KMS-11 (cell line): Measurements from ENCODE around the gene ZNF385C.
"Not testable (repeated sequence)": the region's sequence is repeated elsewhere in the genome, so short reads cannot be mapped to it uniquely, and the experiment has no call there.

Source experiments
- H2AFZ ChIP-seq: fragments of 200-600 bp; sonication (generic); 2 replicates; pipeline ENCODE4 v1.6.1; 2016; ENCODE audit warnings: antibody characterized with exemption, mixed run types, low read depth
- H3K27ac ChIP-seq: fragments of 200-600 bp; sonication (generic); 2 replicates; pipeline ENCODE4 v1.6.1; 2016; ENCODE audit warnings: mild to moderate bottlenecking, mixed run types
- H3K27me3 ChIP-seq: fragments of 200-600 bp; sonication (generic); 2 replicates; pipeline ENCODE4 v1.6.1; 2017; ENCODE audit warnings: mild to moderate bottlenecking, low read depth, mixed run types, moderate library complexity; ENCODE audit not compliant: insufficient read depth
- H3K36me3 ChIP-seq: fragments of 200-600 bp; sonication (generic); 2 replicates; pipeline ENCODE4 v1.6.1; 2017; ENCODE audit warnings: mild to moderate bottlenecking, mixed run types; ENCODE audit not compliant: insufficient read depth
- H3K4me1 ChIP-seq: fragments of 200-600 bp; sonication (generic); 2 replicates; pipeline ENCODE4 v1.6.1; 2016; ENCODE audit warnings: mild to moderate bottlenecking, low read depth, mixed run types; ENCODE audit not compliant: poor library complexity, severe bottlenecking
- H3K4me2 ChIP-seq: fragments of 200-600 bp; sonication (generic); 2 replicates; pipeline ENCODE4 v1.7.0; 2016; ENCODE audit warnings: mild to moderate bottlenecking, mixed run types
- H3K4me3 ChIP-seq: fragments of 200-600 bp; sonication (generic); IDR thresholded peaks from 2 replicates; pipeline ENCODE4 v1.6.1; 2017; ENCODE audit warnings: low read depth, low read length, mixed read lengths; ENCODE audit not compliant: insufficient read depth
- H3K79me2 ChIP-seq: fragments of 200-600 bp; sonication (generic); 2 replicates; pipeline ENCODE4 v1.6.1; 2016; ENCODE audit warnings: low read depth, mixed run types; ENCODE audit not compliant: insufficient read depth
- H3K9ac ChIP-seq: fragments of 200-600 bp; sonication (generic); 2 replicates; pipeline ENCODE4 v1.6.1; 2016; ENCODE audit warnings: mild to moderate bottlenecking, mixed run types
- H4K20me1 ChIP-seq: fragments of 200-600 bp; sonication (generic); 2 replicates; pipeline ENCODE4 v1.6.1; 2016; ENCODE audit warnings: mild to moderate bottlenecking, mixed run types; ENCODE audit not compliant: insufficient read depth
- TF ChIP-seq, protein P1 (sequence below): fragments of 200-600 bp; sonication (generic); conservative IDR thresholded peaks from 2 replicates; pipeline ENCODE4 v1.6.1; 2017; ENCODE audit warnings: low read depth, mild to moderate bottlenecking, antibody characterized with exemption, low read length, moderate library complexity, mixed read lengths

ZNF385C gene

GRCh38 chr17:42016411-42016831 is 81.9 kb downstream of the ZNF385C start:
- Histone ChIP-seq H3K9ac (peak overlapping the region; percentile 87), H2AFZ (peak overlapping the region; percentile 75; the same call in 1 of the 2 replicates), H3K27ac (peak overlapping the region; percentile 68), H3K79me2 (peaks cover 72% of the 10 kb centered on the region), H3K4me3 (no peak overlapping the region), H4K20me1 (peaks cover 4% of the 10 kb centered on the region; the same call in 1 of the 2 replicates), H3K4me1 (peaks cover 47% of the 10 kb centered on the region), H3K36me3 (no peaks in the 10 kb centered on the region), H3K4me2 (peak overlapping the region; percentile 89), H3K27me3 (no peaks in the 10 kb centered on the region)
- TF ChIP-seq, protein P1, sequence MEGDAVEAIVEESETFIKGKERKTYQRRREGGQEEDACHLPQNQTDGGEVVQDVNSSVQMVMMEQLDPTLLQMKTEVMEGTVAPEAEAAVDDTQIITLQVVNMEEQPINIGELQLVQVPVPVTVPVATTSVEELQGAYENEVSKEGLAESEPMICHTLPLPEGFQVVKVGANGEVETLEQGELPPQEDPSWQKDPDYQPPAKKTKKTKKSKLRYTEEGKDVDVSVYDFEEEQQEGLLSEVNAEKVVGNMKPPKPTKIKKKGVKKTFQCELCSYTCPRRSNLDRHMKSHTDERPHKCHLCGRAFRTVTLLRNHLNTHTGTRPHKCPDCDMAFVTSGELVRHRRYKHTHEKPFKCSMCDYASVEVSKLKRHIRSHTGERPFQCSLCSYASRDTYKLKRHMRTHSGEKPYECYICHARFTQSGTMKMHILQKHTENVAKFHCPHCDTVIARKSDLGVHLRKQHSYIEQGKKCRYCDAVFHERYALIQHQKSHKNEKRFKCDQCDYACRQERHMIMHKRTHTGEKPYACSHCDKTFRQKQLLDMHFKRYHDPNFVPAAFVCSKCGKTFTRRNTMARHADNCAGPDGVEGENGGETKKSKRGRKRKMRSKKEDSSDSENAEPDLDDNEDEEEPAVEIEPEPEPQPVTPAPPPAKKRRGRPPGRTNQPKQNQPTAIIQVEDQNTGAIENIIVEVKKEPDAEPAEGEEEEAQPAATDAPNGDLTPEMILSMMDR, result no peak

DNA sequence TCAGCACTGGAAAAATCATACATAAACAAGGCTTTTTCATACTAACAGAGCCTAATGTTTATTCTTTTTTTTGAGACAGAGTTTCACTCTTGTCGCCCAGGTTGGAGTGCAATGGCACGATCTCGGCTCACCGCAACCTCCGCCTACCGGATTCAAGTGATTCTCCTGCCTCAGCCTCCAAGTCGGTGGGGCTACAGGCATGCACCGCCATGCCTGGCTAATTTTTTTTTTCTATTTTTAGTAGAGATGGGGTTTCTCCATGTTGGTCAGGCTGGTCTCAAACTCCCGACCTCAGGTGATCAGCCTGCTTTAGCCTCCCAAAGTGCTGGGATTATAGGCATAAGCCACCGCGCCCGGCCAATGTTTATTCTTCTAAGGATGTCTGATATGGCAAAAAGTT is 84.5 kb downstream of the ZNF385C start:
- not testable (repeated sequence) for H2AFZ ChIP-seq, H3K27ac ChIP-seq, H3K4me2 ChIP-seq, H3K9ac ChIP-seq, H3K4me3 ChIP-seq, H3K27me3 ChIP-seq, H3K36me3 ChIP-seq
- H4K20me1 ChIP-seq, result peaks cover 19% of the 10 kb centered on the region; the same call in 1 of the 2 replicates
- peaks cover 33% of the 10 kb centered on the region for H3K4me1 ChIP-seq
- peaks cover 84% of the 10 kb centered on the region for H3K79me2 ChIP-seq

DNA sequence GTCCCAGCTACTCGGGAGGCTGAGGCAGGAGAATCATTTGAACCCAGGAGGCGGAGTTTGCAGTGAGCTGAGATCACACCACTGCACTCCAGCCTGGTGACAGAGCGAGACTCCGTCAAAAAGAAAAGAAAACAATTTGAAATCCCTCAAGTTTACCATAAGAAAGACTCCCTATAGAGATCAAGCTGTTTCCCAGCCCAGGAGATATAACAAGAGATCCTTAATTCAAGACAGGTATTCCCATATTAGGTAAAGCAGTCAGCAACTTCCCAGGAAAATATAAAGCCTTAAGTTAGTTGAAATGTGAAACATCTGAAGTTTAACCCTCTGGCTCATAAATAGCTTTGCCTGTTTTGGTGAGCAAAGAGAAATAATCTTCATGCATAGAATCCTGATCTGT is 85.9 kb downstream of the ZNF385C start:
- peaks cover 26% of the 10 kb centered on the region for H3K4me1 ChIP-seq
- H3K36me3 ChIP-seq, H3K9ac ChIP-seq, H3K27ac ChIP-seq, H2AFZ ChIP-seq, H3K4me2 ChIP-seq, H3K4me3 ChIP-seq, H3K27me3 ChIP-seq: not testable (repeated sequence)
- peaks cover 19% of the 10 kb centered on the region; the same call in 1 of the 2 replicates for H4K20me1 ChIP-seq
- peaks cover 96% of the 10 kb centered on the region for H3K79me2 ChIP-seq

DNA sequence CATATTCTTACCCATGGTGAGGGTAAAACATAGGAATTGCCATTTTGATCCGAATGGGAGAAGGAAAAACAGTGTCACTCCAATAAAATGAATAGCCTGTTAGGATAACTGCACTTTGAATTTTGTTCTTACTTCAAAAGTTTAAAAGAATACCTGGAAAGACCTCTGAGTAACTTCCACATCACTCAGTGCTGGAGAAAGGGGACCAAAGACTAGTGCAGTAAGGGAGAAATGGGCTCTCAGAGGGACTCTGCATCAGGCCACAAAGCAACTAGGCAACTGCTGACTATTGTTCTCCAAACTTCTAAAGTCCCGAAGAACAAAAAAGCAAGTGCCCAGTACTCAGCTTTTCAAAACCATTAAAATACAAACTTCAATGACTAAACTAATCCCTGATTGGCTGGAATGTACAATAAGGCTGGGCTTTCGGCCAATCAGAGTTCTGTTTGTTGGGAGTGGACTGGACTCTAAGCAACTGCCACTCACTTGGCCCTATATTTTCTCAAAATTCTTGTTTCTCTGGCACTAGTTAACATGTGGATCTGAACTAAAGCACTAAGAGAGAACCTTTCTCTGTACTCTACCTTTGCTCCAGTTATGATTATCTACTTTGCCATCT is 87.3 kb downstream of the ZNF385C start:
- Histone ChIP-seq H3K36me3 (no peaks in the 10 kb centered on the region; the same call in 1 of the 2 replicates), H3K4me2 (no peak overlapping the region), H3K9ac (no peak overlapping the region), H3K4me3 (no peak overlapping the region), H4K20me1 (peaks cover 19% of the 10 kb centered on the region; the same call in 1 of the 2 replicates), H3K4me1 (peaks cover 23% of the 10 kb centered on the region), H3K27me3 (no peaks in the 10 kb centered on the region), H3K27ac (no peak overlapping the region), H3K79me2 (peaks cover 96% of the 10 kb centered on the region), H2AFZ (no peak overlapping the region)
- TF ChIP-seq, protein P1, result no peak

GRCh38 chr17:42010266-42010680 is 88.0 kb downstream of the ZNF385C start:
- not testable (repeated sequence) for H3K4me3 ChIP-seq, H3K27me3 ChIP-seq, H3K4me2 ChIP-seq, H3K9ac ChIP-seq, H2AFZ ChIP-seq, H3K27ac ChIP-seq, H3K36me3 ChIP-seq
- peaks cover 96% of the 10 kb centered on the region for H3K79me2 ChIP-seq
- peaks cover 16% of the 10 kb centered on the region for H3K4me1 ChIP-seq
- H4K20me1 ChIP-seq, result peaks cover 19% of the 10 kb centered on the region; the same call in 1 of the 2 replicates

DNA sequence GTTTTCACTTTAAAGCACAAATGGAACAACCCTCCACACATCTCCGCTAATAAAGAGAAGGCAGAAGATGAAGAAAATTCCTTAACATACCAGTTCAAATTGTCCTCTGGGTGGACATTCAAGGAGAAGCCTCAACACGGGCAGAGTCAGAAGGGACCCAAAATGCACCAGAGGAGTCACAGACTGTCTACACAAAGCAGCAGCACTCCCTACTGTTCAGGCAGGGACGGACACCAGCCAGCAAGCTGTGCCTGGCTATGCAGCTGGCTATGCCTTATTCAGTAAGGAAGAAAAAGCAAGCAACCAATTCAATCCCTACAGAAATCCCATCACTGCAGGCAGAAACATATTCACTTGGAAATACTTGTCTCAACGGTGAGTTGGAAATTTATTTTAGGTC is 89.1 kb downstream of the ZNF385C start:
- Histone ChIP-seq H3K4me1 (peaks cover 5% of the 10 kb centered on the region), H4K20me1 (peaks cover 19% of the 10 kb centered on the region), H3K36me3 (no peaks in the 10 kb centered on the region; the same call in 1 of the 2 replicates)

More for the DNA sequence above, 89.1 kb downstream of the ZNF385C start:
- TF ChIP-seq, protein P1, result no peak
- Histone ChIP-seq H3K4me2 (no peak overlapping the region), H2AFZ (no peak overlapping the region), H3K27ac (no peak overlapping the region), H3K9ac (no peak overlapping the region), H3K27me3 (no peaks in the 10 kb centered on the region), H3K4me3 (no peak overlapping the region), H3K79me2 (peaks cover 96% of the 10 kb centered on the region)
